ENCODE measurements around the gene C1orf159.

Gene C1orf159

DNA sequence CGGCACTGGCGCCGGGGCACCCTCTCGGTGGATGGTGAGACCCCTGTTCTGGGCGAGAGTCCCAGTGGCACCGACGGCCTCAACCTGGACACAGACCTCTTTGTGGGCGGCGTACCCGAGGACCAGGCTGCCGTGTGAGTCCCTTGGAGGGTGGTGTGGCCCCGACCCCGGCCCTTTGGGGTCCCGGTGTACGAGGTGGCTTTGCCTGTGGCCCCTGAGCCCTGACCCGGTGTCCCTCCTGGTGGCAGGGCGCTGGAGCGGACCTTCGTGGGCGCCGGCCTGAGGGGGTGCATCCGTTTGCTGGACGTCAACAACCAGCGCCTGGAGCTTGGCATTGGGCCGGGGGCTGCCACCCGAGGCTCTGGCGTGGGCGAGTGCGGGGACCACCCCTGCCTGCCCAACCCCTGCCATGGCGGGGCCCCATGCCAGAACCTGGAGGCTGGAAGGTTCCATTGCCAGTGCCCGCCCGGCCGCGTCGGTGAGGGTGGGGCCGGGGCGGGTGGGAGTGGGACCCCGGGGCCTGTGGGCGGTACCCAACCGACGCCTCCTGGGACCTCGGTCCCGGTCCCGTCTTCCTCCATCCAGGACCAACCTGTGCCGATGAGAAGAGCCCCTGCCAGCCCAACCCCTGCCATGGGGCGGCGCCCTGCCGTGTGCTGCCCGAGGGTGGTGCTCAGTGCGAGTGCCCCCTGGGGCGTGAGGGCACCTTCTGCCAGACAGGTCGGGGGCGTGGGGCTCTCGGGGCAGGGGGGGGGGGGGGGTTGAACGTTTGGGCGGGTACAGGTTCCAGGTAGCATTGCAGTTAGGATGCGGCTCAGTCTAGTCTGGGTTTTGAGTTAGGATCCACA lies 66.3 kb downstream of the C1orf159 start:
- Histone ChIP-seq H3K4me3 (ENCODE audit: low read depth, low read length) (no peak overlapping the region), H3K4me1 (ENCODE audit: control insufficient read depth, insufficient read depth, low read length) (no peaks in the 10 kb centered on the region), H3K27ac (ENCODE audit: extremely low read depth, low read depth, low read length) (no peak overlapping the region), H3K36me3 (ENCODE audit: control insufficient read depth in 2 of 2, insufficient read depth in 1 of 2, low read length in 2 of 2) (peaks cover 0 to 81% of the 10 kb centered on the region in 2 experiments; a peak in 1 of 3 replicates), H3K9me3 (ENCODE audit: control insufficient read depth, insufficient read depth, low read depth, low read length) (no peaks in the 10 kb centered on the region)
- POLR2A ChIA-PET = no interaction called here
- CTCF ChIA-PET = no interaction called here
- TF ChIP-seq KLF1 (tag by site-specific recombination; IDR thresholded peaks at IDR 0.05) = peak; percentile 55
- TF ChIP-seq ZNF658 (tag by site-specific recombination; IDR thresholded peaks at IDR 0.05) = no peak
- TF ChIP-seq KLF8 (tag by site-specific recombination; IDR thresholded peaks at IDR 0.05) = peak; percentile 54; the same call in 1 of the 2 replicates
- TF ChIP-seq GLI2 (tag by site-specific recombination; IDR thresholded peaks at IDR 0.05; ENCODE audit: borderline replicate concordance, low read depth) = no peak
- no peak for TF ChIP-seq YY1 (tag by site-specific recombination; IDR thresholded peaks at IDR 0.05)
- TF ChIP-seq ZNF626 (tag by site-specific recombination; IDR thresholded peaks at IDR 0.05) = no peak
- no peak for TF ChIP-seq ZBTB7A (tag by site-specific recombination; IDR thresholded peaks at IDR 0.05; ENCODE audit: low read depth)
- no peak for TF ChIP-seq SCRT2 (tag by site-specific recombination; IDR thresholded peaks at IDR 0.05)
- TF ChIP-seq ZNF639 (tag by site-specific recombination; IDR thresholded peaks at IDR 0.05) = no peak
- TF ChIP-seq, protein P1, sequence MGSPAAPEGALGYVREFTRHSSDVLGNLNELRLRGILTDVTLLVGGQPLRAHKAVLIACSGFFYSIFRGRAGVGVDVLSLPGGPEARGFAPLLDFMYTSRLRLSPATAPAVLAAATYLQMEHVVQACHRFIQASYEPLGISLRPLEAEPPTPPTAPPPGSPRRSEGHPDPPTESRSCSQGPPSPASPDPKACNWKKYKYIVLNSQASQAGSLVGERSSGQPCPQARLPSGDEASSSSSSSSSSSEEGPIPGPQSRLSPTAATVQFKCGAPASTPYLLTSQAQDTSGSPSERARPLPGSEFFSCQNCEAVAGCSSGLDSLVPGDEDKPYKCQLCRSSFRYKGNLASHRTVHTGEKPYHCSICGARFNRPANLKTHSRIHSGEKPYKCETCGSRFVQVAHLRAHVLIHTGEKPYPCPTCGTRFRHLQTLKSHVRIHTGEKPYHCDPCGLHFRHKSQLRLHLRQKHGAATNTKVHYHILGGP (tag by site-specific recombination; IDR thresholded peaks at IDR 0.05) = no peak
- TF ChIP-seq, protein P2, sequence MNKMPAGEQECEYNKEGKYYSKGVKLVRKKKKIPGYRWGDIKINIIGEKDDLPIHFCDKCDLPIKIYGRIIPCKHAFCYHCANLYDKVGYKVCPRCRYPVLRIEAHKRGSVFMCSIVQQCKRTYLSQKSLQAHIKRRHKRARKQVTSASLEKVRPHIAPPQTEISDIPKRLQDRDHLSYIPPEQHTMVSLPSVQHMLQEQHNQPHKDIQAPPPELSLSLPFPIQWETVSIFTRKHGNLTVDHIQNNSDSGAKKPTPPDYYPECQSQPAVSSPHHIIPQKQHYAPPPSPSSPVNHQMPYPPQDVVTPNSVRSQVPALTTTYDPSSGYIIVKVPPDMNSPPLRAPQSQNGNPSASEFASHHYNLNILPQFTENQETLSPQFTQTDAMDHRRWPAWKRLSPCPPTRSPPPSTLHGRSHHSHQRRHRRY (tag by site-specific recombination; IDR thresholded peaks at IDR 0.05) = no peak
- no peak for TF ChIP-seq ZNF18 (tag by site-specific recombination; IDR thresholded peaks at IDR 0.05)
- no peak for TF ChIP-seq ZNF175 (tag by site-specific recombination; IDR thresholded peaks at IDR 0.05)
- TF ChIP-seq ZNF366 (tag by site-specific recombination; conservative IDR thresholded peaks at IDR 0.05) = no peak
- 0 out of 2 replicates have a peak, but pooled peaks have one; percentile 33 for TF ChIP-seq HIC1 (tag by site-specific recombination; IDR thresholded peaks at IDR 0.05)
- TF ChIP-seq ZNF621 (tag by site-specific recombination; IDR thresholded peaks at IDR 0.05) = no peak

GRCh38 chr1:1048765-1049164 lies 67.1 kb downstream of the C1orf159 start:
- ChIA-PET CTCF (no interaction called here), POLR2A (no interaction called here)
- no peak overlapping the region for H3K27ac ChIP-seq (ENCODE audit: extremely low read depth, low read depth, low read length)
- H3K4me1 ChIP-seq (ENCODE audit: control insufficient read depth, insufficient read depth, low read length) = no peaks in the 10 kb centered on the region
- no peaks in the 10 kb centered on the region for H3K9me3 ChIP-seq (ENCODE audit: control insufficient read depth, insufficient read depth, low read depth, low read length)
- no peak overlapping the region for H3K4me3 ChIP-seq (ENCODE audit: low read depth, low read length)
- H3K36me3 ChIP-seq (ENCODE audit: control insufficient read depth in 2 of 2, insufficient read depth in 1 of 2, low read length in 2 of 2) = peaks cover 0 to 81% of the 10 kb centered on the region in 2 experiments; a peak in 1 of 3 replicates
- TF ChIP-seq, protein P3, sequence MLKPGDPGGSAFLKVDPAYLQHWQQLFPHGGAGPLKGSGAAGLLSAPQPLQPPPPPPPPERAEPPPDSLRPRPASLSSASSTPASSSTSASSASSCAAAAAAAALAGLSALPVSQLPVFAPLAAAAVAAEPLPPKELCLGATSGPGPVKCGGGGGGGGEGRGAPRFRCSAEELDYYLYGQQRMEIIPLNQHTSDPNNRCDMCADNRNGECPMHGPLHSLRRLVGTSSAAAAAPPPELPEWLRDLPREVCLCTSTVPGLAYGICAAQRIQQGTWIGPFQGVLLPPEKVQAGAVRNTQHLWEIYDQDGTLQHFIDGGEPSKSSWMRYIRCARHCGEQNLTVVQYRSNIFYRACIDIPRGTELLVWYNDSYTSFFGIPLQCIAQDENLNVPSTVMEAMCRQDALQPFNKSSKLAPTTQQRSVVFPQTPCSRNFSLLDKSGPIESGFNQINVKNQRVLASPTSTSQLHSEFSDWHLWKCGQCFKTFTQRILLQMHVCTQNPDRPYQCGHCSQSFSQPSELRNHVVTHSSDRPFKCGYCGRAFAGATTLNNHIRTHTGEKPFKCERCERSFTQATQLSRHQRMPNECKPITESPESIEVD (tag by site-specific recombination; IDR thresholded peaks at IDR 0.05) = no peak
- TF ChIP-seq, protein P4, sequence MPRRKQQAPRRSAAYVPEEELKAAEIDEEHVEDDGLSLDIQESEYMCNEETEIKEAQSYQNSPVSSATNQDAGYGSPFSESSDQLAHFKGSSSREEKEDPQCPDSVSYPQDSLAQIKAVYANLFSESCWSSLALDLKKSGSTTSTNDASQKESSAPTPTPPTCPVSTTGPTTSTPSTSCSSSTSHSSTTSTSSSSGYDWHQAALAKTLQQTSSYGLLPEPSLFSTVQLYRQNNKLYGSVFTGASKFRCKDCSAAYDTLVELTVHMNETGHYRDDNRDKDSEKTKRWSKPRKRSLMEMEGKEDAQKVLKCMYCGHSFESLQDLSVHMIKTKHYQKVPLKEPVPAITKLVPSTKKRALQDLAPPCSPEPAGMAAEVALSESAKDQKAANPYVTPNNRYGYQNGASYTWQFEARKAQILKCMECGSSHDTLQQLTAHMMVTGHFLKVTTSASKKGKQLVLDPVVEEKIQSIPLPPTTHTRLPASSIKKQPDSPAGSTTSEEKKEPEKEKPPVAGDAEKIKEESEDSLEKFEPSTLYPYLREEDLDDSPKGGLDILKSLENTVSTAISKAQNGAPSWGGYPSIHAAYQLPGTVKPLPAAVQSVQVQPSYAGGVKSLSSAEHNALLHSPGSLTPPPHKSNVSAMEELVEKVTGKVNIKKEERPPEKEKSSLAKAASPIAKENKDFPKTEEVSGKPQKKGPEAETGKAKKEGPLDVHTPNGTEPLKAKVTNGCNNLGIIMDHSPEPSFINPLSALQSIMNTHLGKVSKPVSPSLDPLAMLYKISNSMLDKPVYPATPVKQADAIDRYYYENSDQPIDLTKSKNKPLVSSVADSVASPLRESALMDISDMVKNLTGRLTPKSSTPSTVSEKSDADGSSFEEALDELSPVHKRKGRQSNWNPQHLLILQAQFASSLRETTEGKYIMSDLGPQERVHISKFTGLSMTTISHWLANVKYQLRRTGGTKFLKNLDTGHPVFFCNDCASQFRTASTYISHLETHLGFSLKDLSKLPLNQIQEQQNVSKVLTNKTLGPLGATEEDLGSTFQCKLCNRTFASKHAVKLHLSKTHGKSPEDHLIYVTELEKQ (tag by site-specific recombination; IDR thresholded peaks at IDR 0.05; ENCODE audit: borderline replicate concordance) = no peak
- no peak for TF ChIP-seq ZNF600 (tag by site-specific recombination; IDR thresholded peaks at IDR 0.05)
